Effector memory CD8-positive, alpha-beta T cell (primary cell): Measurements from ENCODE around the gene LRRC47.

Experiments
- ATAC-seq: fragments of 150-1000 bp; cut with Tn5 transposase; replicated peaks from 2 replicates; pipeline ENCODE4 v1.10.0; 2021; ENCODE audit warnings: mild to moderate bottlenecking, moderate library complexity
- DNase-seq, 3 experiments: peaks; one replicate each; pipeline ENCODE4 v3.0.0; 2021
- H3K27ac Mint-ChIP-seq, 2 donors: one replicate each; pipeline ENCODE4 v1.8.0; 2022; ENCODE audit warnings: mild to moderate bottlenecking in 2 of 2, mixed read lengths in 2 of 2, moderate library complexity in 2 of 2
- H3K27me3 Mint-ChIP-seq, 2 donors: one replicate each; pipeline ENCODE4 v1.8.0; 2022; ENCODE audit warnings: mixed read lengths in 2 of 2
- H3K36me3 Mint-ChIP-seq: one replicate; pipeline ENCODE4 v1.8.0; 2022; ENCODE audit warnings: mild to moderate bottlenecking, moderate library complexity, mixed read lengths; ENCODE audit not compliant: insufficient read depth
- H3K4me1 Mint-ChIP-seq, 2 donors: one replicate each; pipeline ENCODE4 v1.8.0; 2022; ENCODE audit warnings: low read depth in 2 of 2, mixed read lengths in 2 of 2
- H3K4me3 Mint-ChIP-seq, 2 donors: one replicate each; pipeline ENCODE4 v1.8.0; 2022; ENCODE audit warnings: mild to moderate bottlenecking in 2 of 2, mixed read lengths in 2 of 2, moderate library complexity in 2 of 2
- H3K9me3 Mint-ChIP-seq, 2 donors: one replicate each; pipeline ENCODE4 v1.8.0; 2022; ENCODE audit warnings: mixed read lengths in 2 of 2

LRRC47 gene

DNA sequence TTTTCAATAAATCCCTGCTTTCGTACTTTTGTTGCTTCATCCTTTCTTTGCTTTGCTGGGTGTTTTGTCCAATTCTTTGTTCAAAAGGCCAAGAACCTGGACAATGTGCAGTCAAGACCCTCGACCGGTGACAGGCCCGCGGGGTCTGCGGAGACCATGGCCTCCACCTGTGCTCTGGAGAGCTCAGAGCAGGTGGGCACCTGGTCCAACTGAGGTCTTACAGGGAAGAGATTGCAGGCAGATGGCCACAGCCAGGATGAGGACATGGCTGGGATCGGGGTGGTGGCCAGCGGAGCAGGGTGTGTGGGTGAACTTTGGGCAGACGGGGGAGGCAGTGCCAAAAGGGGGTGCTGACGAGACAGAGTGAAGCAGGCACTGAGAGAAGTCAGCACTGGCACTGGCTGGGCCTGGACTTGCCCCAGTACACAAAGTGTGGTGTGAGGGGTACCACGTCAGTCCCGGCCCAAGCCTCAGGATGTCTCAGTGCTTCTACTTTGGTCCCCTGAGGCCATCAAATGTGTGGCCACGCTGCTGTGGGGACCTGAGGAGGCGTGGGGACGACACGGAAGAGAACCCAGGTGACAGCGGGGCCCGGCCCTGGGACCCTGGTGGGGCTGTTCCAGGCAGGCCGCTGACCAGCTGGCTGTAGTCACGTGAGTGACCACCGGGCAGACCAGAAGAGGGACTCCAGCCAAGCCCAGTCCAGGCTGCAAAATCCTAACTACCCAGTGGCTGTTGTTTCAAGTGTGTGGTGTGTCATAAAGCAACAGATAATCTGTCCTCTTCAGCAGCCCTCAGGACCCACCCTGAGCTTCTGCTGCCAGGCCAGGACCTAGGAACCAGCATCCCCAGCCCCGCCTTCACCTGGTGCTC lies 54.5 kb downstream of the LRRC47 start:
- Mint-ChIP-seq H3K4me1 (peaks cover 12 to 18% of the 10 kb centered on the region in 2 donors), H3K36me3 (peaks cover 14% of the 10 kb centered on the region), H3K27ac (peak overlapping the region in 1 of 2 donors; percentile 70), H3K9me3 (peaks cover 0 to 2% of the 10 kb centered on the region in 2 donors), H3K27me3 (no peaks in the 10 kb centered on the region), H3K4me3 (no peak overlapping the region)
- DNase-seq (no peak), ATAC-seq (no peak)

DNA sequence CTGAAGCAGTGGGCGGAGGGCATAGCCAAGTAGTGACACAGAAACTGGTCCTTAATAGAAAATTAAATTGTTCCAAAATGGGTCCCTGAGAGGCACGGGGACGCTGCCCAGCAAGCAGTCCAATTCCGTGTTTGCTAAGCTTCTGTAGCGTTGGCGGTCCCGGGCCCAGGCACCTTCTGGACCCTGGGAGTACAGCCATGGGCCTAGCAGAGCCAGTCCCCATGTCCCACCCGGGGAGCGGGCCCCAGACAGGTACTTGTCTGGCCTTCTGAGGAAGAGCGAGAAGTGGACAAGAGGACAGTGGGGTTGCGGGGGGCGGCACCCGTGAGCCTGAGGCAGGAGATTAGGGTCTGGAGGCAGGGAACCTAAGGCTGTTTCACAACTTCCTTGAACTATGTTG lies 55.5 kb downstream of the LRRC47 start:
- ATAC-seq (no peak), DNase-seq (no peak)
- Mint-ChIP-seq H3K27ac (no peak overlapping the region), H3K9me3 (peaks cover 0 to under 1% of the 10 kb centered on the region in 2 donors), H3K27me3 (no peaks in the 10 kb centered on the region), H3K4me3 (no peak overlapping the region), H3K36me3 (peaks cover 13% of the 10 kb centered on the region), H3K4me1 (peaks cover 9 to 11% of the 10 kb centered on the region in 2 donors)

DNA sequence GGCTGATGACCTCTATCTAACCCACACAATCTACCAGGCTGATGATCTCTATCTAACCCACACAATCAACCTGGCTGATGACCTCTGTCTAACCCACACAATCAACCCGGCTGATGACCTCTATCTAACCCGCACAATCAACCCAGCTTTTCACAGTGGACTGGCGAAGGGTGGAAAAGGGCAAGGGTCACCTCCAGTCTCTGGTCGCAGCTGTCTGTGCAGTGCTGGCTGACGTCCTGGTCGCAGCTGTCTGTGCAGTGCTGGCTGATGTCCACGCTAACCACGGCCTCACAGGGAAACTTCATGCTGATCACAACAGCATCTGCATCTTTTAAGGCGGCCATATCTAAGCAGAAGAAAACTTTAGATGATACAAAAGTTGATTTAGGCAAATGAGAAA lies 56.3 kb downstream of the LRRC47 start:
- H3K9me3 Mint-ChIP-seq = no peaks in the 10 kb centered on the region

DNA sequence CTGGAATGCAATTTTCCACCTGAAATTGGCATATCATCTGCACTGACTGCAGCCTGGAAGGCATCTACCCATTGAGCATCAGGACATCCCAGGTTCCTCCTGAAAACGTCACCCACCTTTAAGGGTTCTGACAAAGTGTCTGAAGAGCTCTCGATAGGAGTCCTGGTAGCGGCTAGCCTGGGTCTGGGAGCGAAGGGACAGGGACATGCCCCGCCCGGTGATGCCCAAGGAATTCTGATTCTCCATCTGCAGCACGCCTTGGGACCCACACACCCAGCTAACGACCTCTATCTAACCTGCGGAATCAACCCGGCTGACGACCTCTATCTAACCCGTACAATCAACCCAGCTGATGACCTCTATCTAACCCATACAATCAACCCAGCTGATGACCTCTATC lies 57.4 kb downstream of the LRRC47 start:
- peaks cover 11% of the 10 kb centered on the region for H3K36me3 Mint-ChIP-seq

More for the DNA sequence above, 56.3 kb downstream of the LRRC47 start:
- ATAC-seq (no peak), DNase-seq (no peak)
- H3K27me3 Mint-ChIP-seq = no peaks in the 10 kb centered on the region
- H3K27ac Mint-ChIP-seq = no peak overlapping the region
- peaks cover 11% of the 10 kb centered on the region for H3K36me3 Mint-ChIP-seq
- H3K4me1 Mint-ChIP-seq = peaks cover 1 to 4% of the 10 kb centered on the region in 2 donors
- H3K4me3 Mint-ChIP-seq = no peak overlapping the region

DNA sequence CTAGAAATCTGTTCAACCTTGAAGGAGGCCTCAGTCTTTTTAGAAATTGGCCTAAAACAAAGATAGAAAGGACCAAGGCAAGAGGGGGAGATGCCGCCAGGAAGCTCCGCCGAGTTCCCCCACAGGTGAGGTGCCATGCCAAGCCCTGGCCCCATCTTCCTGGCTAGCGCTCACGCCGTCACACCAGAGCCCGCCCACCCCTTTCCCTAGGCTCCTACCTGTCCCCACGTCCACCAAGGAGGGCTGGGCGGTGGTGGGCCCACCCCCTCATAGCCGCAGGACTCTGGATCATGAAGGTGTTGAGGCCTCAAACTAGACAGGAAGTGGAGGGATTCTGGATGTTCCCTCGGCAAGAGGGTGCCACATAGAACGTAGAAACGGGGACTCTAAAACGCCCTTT lies 59.6 kb downstream of the LRRC47 start:
- Mint-ChIP-seq H3K27me3 (peaks cover 0 to 2% of the 10 kb centered on the region in 2 donors), H3K36me3 (peaks cover 11% of the 10 kb centered on the region), H3K9me3 (no peaks in the 10 kb centered on the region), H3K4me1 (no peaks in the 10 kb centered on the region), H3K27ac (no peak overlapping the region), H3K4me3 (no peak overlapping the region)
- DNase-seq (no peak), ATAC-seq (no peak)

More for the DNA sequence above, 57.4 kb downstream of the LRRC47 start:
- no peak for DNase-seq
- Mint-ChIP-seq H3K9me3 (no peaks in the 10 kb centered on the region), H3K4me3 (no peak overlapping the region), H3K27ac (no peak overlapping the region), H3K4me1 (peaks cover 0 to 3% of the 10 kb centered on the region in 2 donors), H3K27me3 (no peaks in the 10 kb centered on the region)
- no peak for ATAC-seq

DNA sequence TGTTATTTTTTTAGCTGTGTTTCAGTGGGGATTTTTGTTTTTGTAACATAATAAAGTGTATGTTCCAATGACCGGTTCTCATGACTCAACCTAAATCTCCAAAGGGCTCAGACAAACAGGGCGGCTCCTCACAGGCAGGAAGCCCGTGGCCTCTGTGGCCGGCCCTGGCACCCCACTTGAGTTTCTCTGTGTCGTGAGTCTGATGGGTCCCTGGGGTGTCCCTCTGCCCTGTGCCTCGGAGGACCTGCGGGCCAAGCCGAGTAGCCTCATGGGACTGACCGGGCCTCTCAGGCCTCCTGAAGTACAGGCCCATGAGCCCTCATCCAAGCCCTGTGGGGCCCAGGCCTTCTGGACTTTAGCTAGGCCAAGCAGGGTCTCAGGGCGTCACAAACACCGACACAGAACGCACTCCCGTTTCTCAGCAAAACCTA lies 60.2 kb downstream of the LRRC47 start:
- Mint-ChIP-seq H3K4me1 (no peaks in the 10 kb centered on the region), H3K4me3 (no peak overlapping the region), H3K9me3 (no peaks in the 10 kb centered on the region), H3K27ac (no peak overlapping the region), H3K36me3 (peaks cover 11% of the 10 kb centered on the region), H3K27me3 (peaks cover 0 to 8% of the 10 kb centered on the region in 2 donors)
- ATAC-seq (no peak), DNase-seq (no peak)

DNA sequence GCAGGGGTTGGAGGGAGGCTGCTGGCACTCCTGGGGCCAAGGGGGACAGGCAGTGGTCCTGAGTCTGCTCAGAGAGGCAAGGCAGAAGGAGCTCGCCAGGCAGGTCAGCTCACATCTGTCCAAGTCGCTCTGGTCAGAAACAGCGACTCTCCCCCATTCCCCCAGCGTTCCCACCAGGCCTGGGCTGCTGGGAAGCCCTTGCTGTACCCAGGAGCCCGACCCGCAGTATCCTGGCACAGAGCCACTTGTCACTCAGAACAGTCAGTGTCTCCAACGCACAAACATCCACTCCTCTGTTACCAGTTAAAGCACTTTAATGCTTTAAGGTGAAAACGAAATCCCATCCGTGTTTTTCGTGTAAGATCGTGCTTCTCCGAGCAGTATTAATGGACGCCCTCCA lies 60.6 kb downstream of the LRRC47 start:
- Mint-ChIP-seq H3K4me3 (no peak overlapping the region), H3K4me1 (no peaks in the 10 kb centered on the region), H3K27ac (no peak overlapping the region), H3K36me3 (peaks cover 14% of the 10 kb centered on the region), H3K27me3 (peaks cover 0 to 12% of the 10 kb centered on the region in 2 donors), H3K9me3 (no peaks in the 10 kb centered on the region)
- ATAC-seq = no peak
- no peak for DNase-seq

DNA sequence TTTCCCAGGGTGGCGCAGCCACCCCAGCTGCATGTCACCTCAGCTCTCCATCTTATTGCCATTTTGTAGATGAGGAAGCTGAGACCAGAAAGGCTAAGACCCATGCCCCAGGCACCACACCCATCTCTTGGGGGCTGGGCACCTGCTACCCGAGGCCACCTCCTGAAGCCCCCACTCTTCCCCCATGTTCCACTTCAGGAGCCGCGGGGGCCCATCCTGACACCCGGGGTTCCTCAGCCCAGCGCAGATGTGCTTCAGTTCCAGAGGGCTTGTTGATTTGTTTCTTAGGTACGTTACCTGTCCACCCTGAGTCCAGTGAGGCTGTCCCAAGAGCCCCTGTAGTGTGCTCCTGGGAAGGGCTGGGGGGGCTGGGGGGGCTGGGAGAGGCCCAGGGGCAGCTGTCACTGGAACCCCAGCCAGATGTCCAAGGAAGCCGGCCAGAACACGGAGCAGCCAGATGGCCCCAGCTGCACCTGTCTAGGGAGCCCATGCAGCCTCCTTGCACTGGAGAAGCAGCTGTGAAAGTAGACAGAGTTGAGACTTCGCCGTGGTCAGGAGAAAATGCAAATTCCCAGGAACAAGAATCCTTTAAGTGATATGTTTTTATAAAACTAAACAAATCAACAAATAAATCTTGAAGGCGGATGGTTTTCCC lies 61.1 kb downstream of the LRRC47 start:
- H3K27ac Mint-ChIP-seq = no peak overlapping the region
- ATAC-seq = no peak

DNA sequence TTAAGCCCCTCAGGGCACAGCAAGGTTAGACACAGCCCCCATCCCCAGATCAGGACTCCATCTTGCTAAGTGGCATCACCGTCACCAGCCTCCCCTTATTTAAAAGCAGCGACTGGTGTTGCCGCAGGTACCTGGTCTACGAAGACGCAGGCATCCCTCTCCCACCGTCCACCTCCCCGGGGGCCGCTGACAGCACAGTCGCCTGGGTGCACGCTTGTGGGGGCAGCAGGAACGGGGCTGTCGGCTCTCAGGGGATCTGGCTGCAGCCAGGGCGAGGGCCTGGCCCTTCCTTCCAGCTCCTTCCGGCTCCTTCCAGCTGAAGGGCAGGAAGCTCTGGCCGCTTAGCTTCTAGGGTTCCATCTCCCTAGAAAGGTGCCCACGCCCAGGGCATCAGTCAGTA lies 61.7 kb downstream of the LRRC47 start:
- no peak for ATAC-seq
- Mint-ChIP-seq H3K4me3 (no peak overlapping the region), H3K27me3 (peaks cover 0 to 14% of the 10 kb centered on the region in 2 donors), H3K4me1 (no peaks in the 10 kb centered on the region), H3K36me3 (peaks cover 14% of the 10 kb centered on the region), H3K9me3 (no peaks in the 10 kb centered on the region), H3K27ac (no peak overlapping the region)
- DNase-seq = no peak

More for the DNA sequence above, 61.1 kb downstream of the LRRC47 start:
- peaks cover 0 to 14% of the 10 kb centered on the region in 2 donors for H3K27me3 Mint-ChIP-seq
- no peak for DNase-seq
- H3K4me1 Mint-ChIP-seq = no peaks in the 10 kb centered on the region
- peaks cover 14% of the 10 kb centered on the region for H3K36me3 Mint-ChIP-seq
- no peak overlapping the region for H3K4me3 Mint-ChIP-seq
- no peaks in the 10 kb centered on the region for H3K9me3 Mint-ChIP-seq

DNA sequence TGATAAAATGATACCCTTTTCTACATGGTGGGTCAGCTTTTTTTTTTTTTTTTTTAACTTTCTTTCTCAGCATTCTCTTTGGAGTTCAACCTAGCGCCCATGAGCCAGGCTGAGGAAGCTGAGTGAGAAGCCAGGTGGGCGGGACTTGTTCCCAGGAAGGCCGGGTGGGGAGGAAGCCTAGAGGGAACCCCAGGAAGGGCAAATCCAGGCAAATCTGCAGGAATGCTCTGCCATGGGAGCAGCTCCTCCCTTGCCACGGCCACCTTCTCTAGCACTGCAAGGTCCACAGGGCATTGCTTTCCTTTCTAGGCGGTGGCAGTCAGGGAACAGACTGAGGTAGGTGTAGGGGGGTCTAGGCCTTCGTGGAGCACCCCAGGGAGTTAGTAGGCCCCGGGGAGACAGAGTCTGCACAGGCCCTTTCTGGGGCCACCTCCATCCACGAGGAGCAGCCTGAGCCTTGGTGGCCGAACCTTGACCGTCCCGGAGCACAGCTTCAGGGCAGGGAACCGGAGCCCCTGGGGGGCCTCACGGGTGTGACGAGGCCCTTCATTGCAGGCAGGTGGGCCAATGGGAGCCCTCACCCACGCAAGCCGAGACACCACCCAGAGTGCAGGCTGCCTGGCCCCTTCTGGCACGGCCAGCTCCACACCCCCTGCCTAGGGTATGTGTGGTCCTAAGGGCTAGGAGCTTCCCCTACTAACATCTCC lies 62.3 kb downstream of the LRRC47 start:
- no peak for ATAC-seq
- H3K4me3 Mint-ChIP-seq = no peak overlapping the region

DNA sequence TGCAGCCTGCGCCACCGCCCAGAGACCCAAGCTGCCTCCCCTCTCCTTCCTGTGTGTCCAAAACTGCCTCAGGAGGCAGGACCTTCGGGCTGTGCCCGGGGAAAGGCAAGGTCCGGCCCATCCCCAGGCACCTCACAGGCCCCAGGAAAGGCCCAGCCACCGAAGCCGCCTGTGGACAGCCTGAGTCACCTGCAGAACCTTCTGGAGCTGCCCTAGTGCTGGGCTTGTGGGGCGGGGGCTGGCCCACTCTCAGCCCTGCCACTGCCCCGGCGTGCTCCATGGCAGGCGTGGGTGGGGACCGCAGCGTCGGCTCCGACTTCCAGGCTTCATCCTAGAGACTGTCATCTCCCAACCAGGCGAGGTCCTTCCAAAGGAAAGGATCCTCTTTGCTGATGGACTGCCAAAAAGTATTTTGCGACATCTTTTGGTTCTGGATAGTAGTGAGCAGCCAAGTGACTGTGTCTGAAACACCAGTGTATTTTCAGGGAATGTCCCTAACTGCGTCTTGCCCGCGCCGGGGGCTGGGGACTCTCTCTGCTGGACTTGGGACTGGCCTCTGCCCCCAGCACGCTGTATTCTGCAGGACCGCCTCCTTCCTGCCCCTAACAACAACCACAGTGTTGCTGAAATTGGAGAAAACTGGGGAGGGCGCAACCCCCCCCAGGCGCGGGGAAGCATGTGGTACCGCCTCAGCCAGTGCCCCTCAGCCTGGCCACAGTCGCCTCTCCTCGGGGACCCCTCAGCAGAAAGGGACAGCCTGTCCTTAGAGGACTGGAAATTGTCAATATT lies 63.0 kb downstream of the LRRC47 start:
- DNase-seq (no peak), ATAC-seq (no peak)
- Mint-ChIP-seq H3K27ac (no peak overlapping the region), H3K4me3 (no peak overlapping the region), H3K36me3 (peaks cover 14% of the 10 kb centered on the region), H3K9me3 (no peaks in the 10 kb centered on the region), H3K27me3 (peaks cover 0 to 14% of the 10 kb centered on the region in 2 donors), H3K4me1 (no peaks in the 10 kb centered on the region)

More for the DNA sequence above, 62.3 kb downstream of the LRRC47 start:
- no peak for DNase-seq
- H3K36me3 Mint-ChIP-seq = peaks cover 14% of the 10 kb centered on the region
- H3K9me3 Mint-ChIP-seq = no peaks in the 10 kb centered on the region
- no peaks in the 10 kb centered on the region for H3K4me1 Mint-ChIP-seq
- H3K27ac Mint-ChIP-seq = no peak overlapping the region
- H3K27me3 Mint-ChIP-seq = peaks cover 0 to 14% of the 10 kb centered on the region in 2 donors

DNA sequence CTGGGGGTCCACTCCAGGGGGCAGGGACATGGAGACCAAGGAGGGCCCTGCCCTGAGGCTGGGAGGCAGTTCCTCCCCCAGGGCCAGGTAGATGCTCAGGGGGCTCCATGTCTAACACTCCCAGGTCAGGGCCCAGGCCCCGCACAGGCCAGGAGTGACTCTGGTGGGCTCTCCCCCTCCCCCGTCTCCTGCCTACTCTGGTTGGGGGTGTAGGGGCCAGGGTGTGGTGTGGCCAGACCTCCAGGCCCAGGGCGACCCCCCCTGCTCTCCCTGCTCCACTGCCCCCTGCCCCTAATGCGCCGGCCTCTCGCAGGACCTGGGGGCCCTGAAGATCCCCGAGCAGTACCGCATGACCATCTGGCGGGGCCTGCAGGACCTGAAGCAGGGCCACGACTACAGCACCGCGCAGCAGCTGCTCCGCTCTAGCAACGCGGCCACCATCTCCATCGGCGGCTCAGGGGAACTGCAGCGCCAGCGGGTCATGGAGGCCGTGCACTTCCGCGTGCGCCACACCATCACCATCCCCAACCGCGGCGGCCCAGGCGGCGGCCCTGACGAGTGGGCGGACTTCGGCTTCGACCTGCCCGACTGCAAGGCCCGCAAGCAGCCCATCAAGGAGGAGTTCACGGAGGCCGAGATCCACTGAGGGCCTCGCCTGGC lies 63.7 kb downstream of the LRRC47 start:
- peaks cover 13% of the 10 kb centered on the region for H3K36me3 Mint-ChIP-seq
- DNase-seq (no peak), ATAC-seq (no peak)
- no peak overlapping the region for H3K4me3 Mint-ChIP-seq
- peaks cover 0 to 14% of the 10 kb centered on the region in 2 donors for H3K27me3 Mint-ChIP-seq
- no peaks in the 10 kb centered on the region for H3K9me3 Mint-ChIP-seq
- no peaks in the 10 kb centered on the region for H3K4me1 Mint-ChIP-seq
- no peak overlapping the region for H3K27ac Mint-ChIP-seq
